OCI-LY7 (cell line): ENCODE data around the gene SH3RF3. TPM values are rescaled to one million over a fixed set of nuclear protein-coding genes. Genes with fewer than 3 reads are reported as not detected.

Experiments
- BruUV-seq: library from RNA; stranded (reverse); fragments of 400-500 nt; replicated peaks from 2 replicates; lab custom pipeline; 2021; lab: Mats Ljungman, UMichigan
- CTCF ChIA-PET: fragments of 300-600 bp; sonication (Branson Sonifier 250); formaldehyde crosslinking; loops from one replicate; lab custom pipeline; 2022; ENCODE audit warnings: antibody characterized with exemption; ENCODE audit not compliant: unreplicated experiment; lab: Charles Lee
- POLR2A ChIA-PET: fragments of 300-600 bp; sonication (Branson Sonifier 250); formaldehyde crosslinking; loops from one replicate; lab custom pipeline; 2022; ENCODE audit warnings: antibody characterized with exemption; lab: Charles Lee
- DNase-seq: peaks from one replicate; pipeline ENCODE4 v3.0.0-alpha.2; 2015; ENCODE audit warnings: low spot score
- H2AFZ ChIP-seq: fragments of 200-600 bp; sonication (generic), shearing (Covaris generic); 2 replicates; pipeline ENCODE4 v1.6.1; 2014; ENCODE audit warnings: mild to moderate bottlenecking, antibody characterized with exemption, low read length, moderate library complexity
- H3K27ac ChIP-seq: fragments of 200-600 bp; sonication (generic); 2 replicates; pipeline ENCODE4 v1.5.1; 2014; ENCODE audit warnings: mixed run types, low read depth, mild to moderate bottlenecking, moderate library complexity, low read length, inconsistent platforms; ENCODE audit not compliant: poor library complexity, severe bottlenecking
- H3K36me3 ChIP-seq: fragments of 200-600 bp; sonication (generic); 2 replicates; pipeline ENCODE4 v1.6.1; 2014; ENCODE audit warnings: mild to moderate bottlenecking, antibody characterized with exemption, low read length, moderate library complexity, mixed read lengths; ENCODE audit not compliant: insufficient read depth
- H3K4me1 ChIP-seq: fragments of 200-600 bp; sonication (generic); 2 replicates; pipeline ENCODE4 v1.5.1; 2014; ENCODE audit warnings: mild to moderate bottlenecking, low read length; ENCODE audit not compliant: insufficient read depth, poor library complexity, severe bottlenecking
- H3K4me2 ChIP-seq: fragments of 200-600 bp; sonication (generic); 2 replicates; pipeline ENCODE4 v1.6.1; 2014; ENCODE audit warnings: mild to moderate bottlenecking, low read length
- H3K4me3 ChIP-seq: fragments of 200-600 bp; sonication (generic); 2 replicates; pipeline ENCODE4 v1.5.1; 2014; ENCODE audit warnings: mild to moderate bottlenecking, low read depth, low read length; ENCODE audit not compliant: poor library complexity, severe bottlenecking
- H3K79me2 ChIP-seq: fragments of 200-600 bp; sonication (generic); 2 replicates; pipeline ENCODE4 v1.6.1; 2016; ENCODE audit warnings: low read depth, mild to moderate bottlenecking, low read length, moderate library complexity, mixed read lengths; ENCODE audit not compliant: insufficient read depth
- H3K9me2 ChIP-seq: fragments of 200-600 bp; sonication (generic); 2 replicates; pipeline ENCODE4 v1.6.1; 2016; ENCODE audit warnings: mild to moderate bottlenecking, low read length, mixed read lengths; ENCODE audit not compliant: insufficient read depth
- H3K9me3 ChIP-seq: fragments of 200-600 bp; sonication (generic); 2 replicates; pipeline ENCODE4 v1.6.1; 2014; ENCODE audit warnings: mild to moderate bottlenecking, mixed run types, low read length, mixed read lengths
- H4K20me1 ChIP-seq: fragments of 200-600 bp; sonication (generic); 2 replicates; pipeline ENCODE4 v1.6.1; 2014; ENCODE audit warnings: mild to moderate bottlenecking, antibody characterized with exemption, low read length, moderate library complexity, mixed read lengths; ENCODE audit not compliant: insufficient read depth
- CTCF ChIP-seq: fragments of 200-600 bp; sonication (generic); conservative IDR thresholded peaks from 2 replicates; pipeline ENCODE4 v1.5.1; 2014; ENCODE audit warnings: mild to moderate bottlenecking, antibody characterized with exemption, low read length, moderate library complexity, mixed read lengths
- EZH2phosphoT487 ChIP-seq: fragments of 200-600 bp; sonication (generic); IDR thresholded peaks from 2 replicates; pipeline ENCODE4 v1.6.1; 2018; ENCODE audit warnings: low read depth, borderline replicate concordance, mild to moderate bottlenecking, mixed run types, antibody characterized with exemption, low read length, moderate library complexity, mixed read lengths
- intact Hi-C: fragments of 100-400 bp; cut with micrococcal nuclease; formaldehyde crosslinking; loops from one replicate; pipeline ENCODE4 v1.10.0; 2022; ENCODE audit not compliant: unreplicated experiment
- total RNA-seq, 2 experiments: library from RNA; depleted of rRNA in 1 of 2; stranded (reverse); fragments of >200 nt in 1 of 2; shearing (Covaris generic) in 1 of 2; gene quantifications; 2 replicates each; pipeline ENCODE4 v1.2.3, GENCODE V29; 2014 to 2022

SH3RF3 gene
- total RNA-seq, 2 experiments from 2014 or later, result not detected

- Histone ChIP-seq H2AFZ (no peak overlapping the region), H3K79me2 (no peaks in the 10 kb centered on the region), H3K4me1 (no peaks in the 10 kb centered on the region), H3K9me3 (no peaks in the 10 kb centered on the region), H3K4me2 (no peak overlapping the region), H3K4me3 (no peak overlapping the region), H3K27ac (no peak overlapping the region), H4K20me1 (no peaks in the 10 kb centered on the region), H3K9me2 (no peaks in the 10 kb centered on the region), H3K36me3 (no peaks in the 10 kb centered on the region)
- TF ChIP-seq EZH2phosphoT487 (no peak), CTCF (peak; percentile 78)
- POLR2A ChIA-PET, result no interaction called here
- DNase-seq, result peak; percentile 19
- intact Hi-C loops, result no loop called here
- no TSS peak for BruUV-seq
- CTCF ChIA-PET, result no interaction called here
Observed at GRCh38 chr2:109545828-109546713, 417.1 kb downstream of the SH3RF3 start.

- DNase-seq, result no peak
- H3K36me3 ChIP-seq, result no peaks in the 10 kb centered on the region
- H3K4me3 ChIP-seq, result no peak overlapping the region
- H3K9me3 ChIP-seq, result no peaks in the 10 kb centered on the region
- no peak overlapping the region for H3K27ac ChIP-seq
- ChIA-PET POLR2A (interaction anchor here (0.7 kb wide), 2 partner anchors 50 to 1741 kb away, joined by 3 read pairs; no protein-coding TSS in a partner anchor), CTCF (no interaction called here)
- no peaks in the 10 kb centered on the region for H3K79me2 ChIP-seq
- no peaks in the 10 kb centered on the region for H3K4me1 ChIP-seq
- no peaks in the 10 kb centered on the region for H4K20me1 ChIP-seq
- H2AFZ ChIP-seq, result no peak overlapping the region
- no peak overlapping the region for H3K4me2 ChIP-seq
- intact Hi-C loops, result no loop called here
- no TSS peak for BruUV-seq
- TF ChIP-seq EZH2phosphoT487, result no peak
- TF ChIP-seq CTCF, result no peak
- H3K9me2 ChIP-seq, result no peaks in the 10 kb centered on the region
Observed at GRCh38 chr2:109547280-109547679, 418.3 kb downstream of the SH3RF3 start.

- H3K79me2 ChIP-seq, result no peaks in the 10 kb centered on the region
- no peak overlapping the region for H2AFZ ChIP-seq
- no peaks in the 10 kb centered on the region for H3K4me1 ChIP-seq
- ChIA-PET CTCF (no interaction called here), POLR2A (no interaction called here)
- TF ChIP-seq CTCF, result no peak
- TF ChIP-seq EZH2phosphoT487, result no peak
- no TSS peak for BruUV-seq
- no peaks in the 10 kb centered on the region for H3K36me3 ChIP-seq
- no peak overlapping the region for H3K4me2 ChIP-seq
- no peak for DNase-seq
- H4K20me1 ChIP-seq, result no peaks in the 10 kb centered on the region
- no peak overlapping the region for H3K4me3 ChIP-seq
- H3K27ac ChIP-seq, result no peak overlapping the region
- intact Hi-C loops, result no loop called here
- H3K9me3 ChIP-seq, result no peaks in the 10 kb centered on the region
- no peaks in the 10 kb centered on the region for H3K9me2 ChIP-seq
Observed at GRCh38 chr2:109549016-109549590, 420.1 kb downstream of the SH3RF3 start.
